GM12878 (cell line): ENCODE measurements around the gene CEP83. TPM values are rescaled to one million over a fixed set of nuclear protein-coding genes. Genes with fewer than 3 reads are reported as not detected.
"Not testable (repeated sequence)": the region's sequence is repeated elsewhere in the genome, so short reads cannot be mapped to it uniquely, and the experiment has no call there.

ENCODE experiments used
- ATAC-seq: fragments of 200-7000 bp; cut with Tn5 transposase; 3 replicates; pipeline ENCODE4 v1.9.1; 2020; ENCODE audit warnings: mild to moderate bottlenecking, moderate library complexity
- BruUV-seq: library from RNA; stranded (reverse); fragments of 400-500 nt; replicated peaks from 2 replicates; lab custom pipeline; 2021; lab: Mats Ljungman, UMichigan
- CTCF ChIA-PET: fragments of 300-600 bp; sonication (Branson Sonifier 250); formaldehyde crosslinking; extraction: SDS; loops from one replicate; lab custom pipeline; 2021; ENCODE audit warnings: inconsistent platforms; lab: Yijun Ruan, JAX
- POLR2A ChIA-PET: fragments of 350-600 bp; formaldehyde crosslinking; extraction: SDS; loops from one replicate; lab custom pipeline; 2021; ENCODE audit warnings: inconsistent platforms; lab: Charles Lee
- RAD21 ChIA-PET: fragments of 300-600 bp; sonication (Branson Sonifier 250); formaldehyde crosslinking; loops from one replicate; lab custom pipeline; 2023; ENCODE audit warnings: antibody characterized with exemption; ENCODE audit not compliant: unreplicated experiment; lab: Charles Lee
- SMC1A ChIA-PET: fragments of 300-600 bp; sonication (Branson Sonifier 250); formaldehyde crosslinking; loops from one replicate; lab custom pipeline; 2023; ENCODE audit not compliant: unreplicated experiment, uncharacterized antibody; lab: Charles Lee
- DNase-seq: peaks from one replicate; pipeline ENCODE4 v3.0.0-alpha.2; 2011; ENCODE audit warnings: low read depth, low spot score
- FAIRE-seq: peaks from 3 replicates; lab custom pipeline; 2011; peaks lifted over from hg19 to GRCh38; lab: Jason Lieb, UNC
- H2AFZ ChIP-seq: 2 replicates; pipeline ENCODE4 v1.6.0; 2011; ENCODE audit warnings: low read depth, low read length, control low read depth; ENCODE audit not compliant: control insufficient read depth
- H3K27ac ChIP-seq: 2 replicates; pipeline ENCODE4 v1.5.1; 2011; ENCODE audit warnings: control low read depth; ENCODE audit not compliant: control insufficient read depth, insufficient read depth
- H3K27me3 ChIP-seq, 2 experiments: replicated peaks in 1 of 2; 2 replicates each; pipeline versions ENCODE4 v1.6.0 to v1.6.1; 2011; ENCODE audit warnings: low read length in 1 of 2; ENCODE audit not compliant: control insufficient read depth in 2 of 2, insufficient read depth in 2 of 2
- H3K36me3 ChIP-seq, 2 experiments: 2 replicates each; pipeline ENCODE4 v1.5.1; 2011; ENCODE audit warnings: low read length in 1 of 2; ENCODE audit not compliant: control insufficient read depth in 2 of 2, insufficient read depth in 2 of 2
- H3K4me1 ChIP-seq: 2 replicates; pipeline ENCODE4 v1.6.1; 2011; ENCODE audit warnings: mild to moderate bottlenecking, low read length, moderate library complexity, mixed read lengths; ENCODE audit not compliant: control insufficient read depth, insufficient read depth
- H3K4me2 ChIP-seq: 2 replicates; pipeline ENCODE4 v1.6.0; 2011; ENCODE audit warnings: control low read depth; ENCODE audit not compliant: control insufficient read depth, insufficient read depth
- H3K4me3 ChIP-seq: fragments of 200-600 bp; sonication (generic); 2 replicates; pipeline ENCODE4 v1.5.1; 2016
- H3K79me2 ChIP-seq: 2 replicates; pipeline ENCODE4 v1.6.0; 2011; ENCODE audit warnings: low read length; ENCODE audit not compliant: control insufficient read depth, insufficient read depth
- H3K9ac ChIP-seq: 2 replicates; pipeline ENCODE4 v1.8.0; 2011; ENCODE audit warnings: low read length, control low read depth, mixed read lengths; ENCODE audit not compliant: control insufficient read depth, insufficient read depth
- H3K9me3 ChIP-seq: replicated peaks from 3 replicates; pipeline ENCODE4 v1.5.1; 2011; ENCODE audit warnings: mild to moderate bottlenecking, low read length; ENCODE audit not compliant: control insufficient read depth, insufficient read depth
- H4K20me1 ChIP-seq: 2 replicates; pipeline ENCODE4 v1.6.0; 2011; ENCODE audit not compliant: control insufficient read depth, insufficient read depth
- EED ChIP-seq: sonication (generic); IDR thresholded peaks from 2 replicates; pipeline ENCODE4 v1.6.1; 2016; ENCODE audit warnings: antibody characterized with exemption, low read depth
- IKZF2 ChIP-seq, 2 experiments: fragments of 450-650 bp; IDR thresholded peaks; 2 replicates each; pipeline ENCODE4 v1.6.1; 2017; ENCODE audit warnings: mild to moderate bottlenecking in 2 of 2, moderate library complexity in 2 of 2
- IRF4 ChIP-seq: IDR thresholded peaks from 2 replicates; pipeline ENCODE4 v1.6.1; 2011; ENCODE audit warnings: low read depth, low read length
- WGBS: methylation state at CpG from one replicate; pipeline ENCODE4 v1.1.6; 2016; ENCODE audit warnings: low lambda C conversion rate; ENCODE audit not compliant: insufficient replicate concordance, insufficient coverage; ENCODE audit errors: missing lambda C conversion rate; 5-methylcytosine and 5-hydroxymethylcytosine counted together
- in situ Hi-C: fragments of 300-500 bp; cut with MboI; formaldehyde crosslinking; loops from 9 replicates; pipeline ENCODE4 v1.14.3; 2018; ENCODE audit warnings: mixed read lengths
- intact Hi-C: fragments of 100-400 bp; cut with micrococcal nuclease; formaldehyde crosslinking; loops from one replicate; pipeline ENCODE4 v1.14.2; 2022; ENCODE audit not compliant: unreplicated experiment
- polyA plus RNA-seq, 11 experiments: library from polyadenylated mRNA; depleted of rRNA in 4 of 11; unstranded in 6 of 11; stranded (reverse) in 5 of 11; fragments of >200 nt; fragmentation: Nextera tagmentation in 4 of 11; fragmentation: Illumina TruSeq in 1 of 11; extraction: Ambion mirVana in 4 of 11; extraction: Trizol in 1 of 11; gene quantifications; 1 replicate in 1 of 11; 2 replicates in 10 of 11; pipeline versions ENCODE4 v1.2.1 to v1.2.3, GENCODE V29; 2011 to 2016; ENCODE audit warnings: inconsistent platforms in 2 of 11, missing spikeins in 2 of 11, low read depth in 1 of 11
- total RNA-seq, 4 experiments: library from RNA; depleted of rRNA in 3 of 4; stranded (reverse); fragments of >200 nt in 3 of 4; fragmentation: Illumina TruSeq in 1 of 4; extraction: Trizol in 1 of 4; gene quantifications; 2 replicates each; pipeline versions ENCODE4 v1.2.1 to v1.2.3, GENCODE V29; 2013 to 2021
- TF ChIP-seq, protein P1 (sequence below), 3 experiments: IDR thresholded peaks in 2 of 3; conservative IDR thresholded peaks in 1 of 3; 2 replicates each; pipeline ENCODE4 v1.5.1; 2011; ENCODE audit warnings: low read depth in 3 of 3, low read length in 3 of 3, mild to moderate bottlenecking in 3 of 3, control low read depth in 2 of 3, moderate library complexity in 2 of 3, inconsistent platforms in 1 of 3, mixed read lengths in 1 of 3; ENCODE audit not compliant: control insufficient read depth in 2 of 3, insufficient read depth in 1 of 3; ENCODE audit errors: extremely low read depth in 1 of 3

CEP83 gene
- total and polyA plus RNA-seq, 10 of the 15 experiments (the other 5 are each of a cell fraction or from before 2014, with no cell fraction given): 4.3 to 39.0 (median 22.5) TPM

DNA sequence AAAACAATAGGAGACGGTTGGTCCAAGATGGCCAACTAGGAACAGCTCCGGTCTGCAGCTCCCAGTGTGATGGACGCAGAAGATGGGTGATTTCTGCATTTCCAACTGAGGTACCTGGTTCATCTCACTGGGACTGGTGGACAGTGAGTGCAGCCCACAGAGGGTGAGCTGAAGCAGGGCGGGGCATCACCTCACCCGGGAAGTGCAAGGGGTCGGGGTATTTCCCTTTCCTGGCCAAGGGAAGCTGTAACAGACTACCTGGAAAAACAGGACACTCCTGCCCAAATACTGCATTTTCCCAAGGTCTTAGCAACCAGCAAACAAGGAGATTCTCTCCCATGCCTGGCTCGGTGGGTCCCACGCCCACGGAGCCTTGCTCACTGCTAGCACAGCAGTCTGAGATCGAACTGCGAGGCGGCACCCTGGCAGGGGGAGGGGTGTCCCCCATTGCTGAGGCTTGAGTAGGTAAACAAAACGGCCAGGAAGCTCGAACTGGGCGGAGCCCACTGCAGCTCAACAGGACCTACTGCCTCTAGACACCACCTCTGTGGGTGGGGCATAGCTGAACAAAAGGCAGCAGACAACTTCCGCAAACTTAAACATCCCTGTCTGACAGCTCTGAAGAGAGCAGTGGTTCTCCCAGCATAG is 70.1 kb downstream of the CEP83 start:
- 95% methylated on average over 16 of the region's 16 CpGs for WGBS
- POLR2A ChIA-PET, CTCF ChIA-PET, H3K4me2 ChIP-seq, DNase-seq, H3K36me3 ChIP-seq, H2AFZ ChIP-seq, H3K27ac ChIP-seq, BruUV-seq, ATAC-seq, H3K9ac ChIP-seq, intact Hi-C loops, H3K4me3 ChIP-seq, H3K79me2 ChIP-seq, in situ Hi-C loops, H3K4me1 ChIP-seq, FAIRE-seq, H4K20me1 ChIP-seq, H3K27me3 ChIP-seq: not testable (repeated sequence)
- RAD21 ChIA-PET: interaction anchor here (0.9 kb wide), 1 partner anchor 100 kb away, joined by 3 read pairs; no protein-coding TSS in a partner anchor
- SMC1A ChIA-PET: interaction anchor here (2.0 kb wide), 1 partner anchor 10 kb away, joined by 4 read pairs; no protein-coding TSS in a partner anchor
- peaks cover 12% of the 10 kb centered on the region for H3K9me3 ChIP-seq

DNA sequence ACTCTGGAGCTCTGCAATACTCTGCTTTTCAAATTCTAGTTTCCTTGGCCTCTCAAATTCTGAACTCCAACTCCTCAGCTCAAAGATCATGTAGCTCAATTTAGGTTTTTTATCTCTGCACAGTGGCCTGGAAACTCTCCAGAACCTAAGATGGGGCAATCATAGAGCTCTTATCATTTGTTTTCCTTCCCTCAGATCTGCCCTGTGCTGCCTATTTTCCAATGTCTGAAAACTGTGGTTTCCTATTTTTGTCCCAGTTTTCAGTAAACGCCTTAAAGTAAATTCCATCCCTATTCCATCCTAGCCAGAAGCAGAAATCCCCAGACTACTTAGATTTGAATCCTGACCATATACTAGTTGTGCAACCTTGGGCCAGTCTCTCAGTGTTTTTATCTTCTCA is 73.2 kb downstream of the CEP83 start:
- no peaks in the 10 kb centered on the region; the same call in 1 of the 2 replicates for H3K79me2 ChIP-seq

More for the DNA sequence above, 73.2 kb downstream of the CEP83 start:
- no peak overlapping the region for H3K4me3 ChIP-seq
- intact Hi-C loops (no loop called here), in situ Hi-C loops (no loop called here)
- DNase-seq: no peak
- no peaks in the 10 kb centered on the region for H3K4me1 ChIP-seq
- H2AFZ ChIP-seq: no peak overlapping the region
- ATAC-seq: no peak
- no peak overlapping the region for H3K9ac ChIP-seq
- FAIRE-seq: no peak
- H3K36me3 ChIP-seq: peaks cover 0 to 4% of the 10 kb centered on the region in 2 experiments; a peak in 3 of 4 replicates
- H3K4me2 ChIP-seq: no peak overlapping the region
- POLR2A ChIA-PET: no interaction called here
- CTCF ChIA-PET: interaction anchor here (1.0 kb wide), 1 partner anchor 11 kb away, joined by 3 read pairs; no protein-coding TSS in a partner anchor
- RAD21 ChIA-PET: no interaction called here
- SMC1A ChIA-PET: interaction anchor here (0.7 to 1.4 kb wide), 2 partner anchors 23 to 130 kb away, joined by 3 read pairs; no protein-coding TSS in a partner anchor
- 93% methylated on average over 1 of the region's 1 CpG for WGBS
- H4K20me1 ChIP-seq: no peaks in the 10 kb centered on the region
- H3K9me3 ChIP-seq: peaks cover 16% of the 10 kb centered on the region
- no peak overlapping the region for H3K27ac ChIP-seq
- BruUV-seq: no TSS peak
- no peaks in the 10 kb centered on the region for H3K27me3 ChIP-seq
- TF ChIP-seq IRF4: no peak
- TF ChIP-seq, protein P1, sequence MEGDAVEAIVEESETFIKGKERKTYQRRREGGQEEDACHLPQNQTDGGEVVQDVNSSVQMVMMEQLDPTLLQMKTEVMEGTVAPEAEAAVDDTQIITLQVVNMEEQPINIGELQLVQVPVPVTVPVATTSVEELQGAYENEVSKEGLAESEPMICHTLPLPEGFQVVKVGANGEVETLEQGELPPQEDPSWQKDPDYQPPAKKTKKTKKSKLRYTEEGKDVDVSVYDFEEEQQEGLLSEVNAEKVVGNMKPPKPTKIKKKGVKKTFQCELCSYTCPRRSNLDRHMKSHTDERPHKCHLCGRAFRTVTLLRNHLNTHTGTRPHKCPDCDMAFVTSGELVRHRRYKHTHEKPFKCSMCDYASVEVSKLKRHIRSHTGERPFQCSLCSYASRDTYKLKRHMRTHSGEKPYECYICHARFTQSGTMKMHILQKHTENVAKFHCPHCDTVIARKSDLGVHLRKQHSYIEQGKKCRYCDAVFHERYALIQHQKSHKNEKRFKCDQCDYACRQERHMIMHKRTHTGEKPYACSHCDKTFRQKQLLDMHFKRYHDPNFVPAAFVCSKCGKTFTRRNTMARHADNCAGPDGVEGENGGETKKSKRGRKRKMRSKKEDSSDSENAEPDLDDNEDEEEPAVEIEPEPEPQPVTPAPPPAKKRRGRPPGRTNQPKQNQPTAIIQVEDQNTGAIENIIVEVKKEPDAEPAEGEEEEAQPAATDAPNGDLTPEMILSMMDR (IDR thresholded peaks at IDR 0.05 in 2 of 3, conservative IDR thresholded peaks at IDR 0.05 in 1 of 3; ENCODE audit: control insufficient read depth in 2 of 3, extremely low read depth in 1 of 3, insufficient read depth in 1 of 3, low read depth in 3 of 3, low read length in 3 of 3): no peak
- no peak for TF ChIP-seq IKZF2 (IDR thresholded peaks at IDR 0.05)
- TF ChIP-seq EED: no peak
